HG03039 (cell line): ENCODE results near the gene AGAP1.

Experiments used
- ATAC-seq: cut with Tn5 transposase; IDR thresholded peaks from one replicate; pipeline ENCODE4 v1.9.1; 2021; ENCODE audit warnings: mild to moderate bottlenecking, moderate library complexity; ENCODE audit not compliant: unreplicated experiment

Gene AGAP1

GRCh38 chr2:235566931-235567495, 73.2 kb downstream of the AGAP1 start:
- ATAC-seq, result no peak

GRCh38 chr2:235567842-235568241, 74.0 kb downstream of the AGAP1 start:
- ATAC-seq, result no peak

- ATAC-seq, result no peak
These were observed 74.6 kb downstream of the AGAP1 start for GRCh38 chr2:235568431-235568830.

- ATAC-seq, result no peak
These were observed 76.0 kb downstream of the AGAP1 start for GRCh38 chr2:235569837-235570236.

GRCh38 chr2:235570256-235570655, 76.4 kb downstream of the AGAP1 start:
- no peak for ATAC-seq

GRCh38 chr2:235570966-235571692, 77.3 kb downstream of the AGAP1 start:
- ATAC-seq, result no peak

- no peak for ATAC-seq
These were observed 78.7 kb downstream of the AGAP1 start for GRCh38 chr2:235572592-235572991.

- no peak for ATAC-seq
These were observed 79.7 kb downstream of the AGAP1 start for GRCh38 chr2:235573331-235574221.

GRCh38 chr2:235575431-235575830, 81.6 kb downstream of the AGAP1 start:
- ATAC-seq, result no peak

GRCh38 chr2:235575904-235576303, 82.1 kb downstream of the AGAP1 start:
- ATAC-seq, result no peak

- no peak for ATAC-seq
These were observed 82.6 kb downstream of the AGAP1 start for GRCh38 chr2:235576337-235576910.

- no peak for ATAC-seq
These were observed 83.8 kb downstream of the AGAP1 start for GRCh38 chr2:235577404-235578330.

- no peak for ATAC-seq
These were observed 85.3 kb downstream of the AGAP1 start for GRCh38 chr2:235579128-235579527.

- ATAC-seq, result no peak
These were observed 86.7 kb downstream of the AGAP1 start for GRCh38 chr2:235580426-235581157.

GRCh38 chr2:235582081-235582686, 88.3 kb downstream of the AGAP1 start:
- no peak for ATAC-seq

- ATAC-seq, result no peak
These were observed 88.9 kb downstream of the AGAP1 start for GRCh38 chr2:235582729-235583128.

GRCh38 chr2:235583144-235583543, 89.3 kb downstream of the AGAP1 start:
- no peak for ATAC-seq

- ATAC-seq, result no peak
These were observed 90.2 kb downstream of the AGAP1 start for GRCh38 chr2:235583925-235584637.

GRCh38 chr2:235584638-235585007, 90.8 kb downstream of the AGAP1 start:
- no peak for ATAC-seq
